SU-DHL-6 (cell line): ENCODE measurements around the gene NCLN.

Source experiments
- EZH2phosphoT487 ChIP-seq: fragments of 200-600 bp; sonication (generic), shearing (Covaris generic); conservative IDR thresholded peaks from 2 replicates; pipeline ENCODE4 v1.6.1; 2018; ENCODE audit warnings: mild to moderate bottlenecking, antibody characterized with exemption, low read length, moderate library complexity, mixed read lengths
- TF ChIP-seq, protein P1 (sequence below): fragments of 200-600 bp; sonication (generic); IDR thresholded peaks from one replicate; pipeline ENCODE4 v1.5.1; 2017; ENCODE audit warnings: antibody characterized with exemption, mild to moderate bottlenecking, low read length, moderate library complexity; ENCODE audit not compliant: insufficient read depth, poor library complexity, severe bottlenecking

DNA sequence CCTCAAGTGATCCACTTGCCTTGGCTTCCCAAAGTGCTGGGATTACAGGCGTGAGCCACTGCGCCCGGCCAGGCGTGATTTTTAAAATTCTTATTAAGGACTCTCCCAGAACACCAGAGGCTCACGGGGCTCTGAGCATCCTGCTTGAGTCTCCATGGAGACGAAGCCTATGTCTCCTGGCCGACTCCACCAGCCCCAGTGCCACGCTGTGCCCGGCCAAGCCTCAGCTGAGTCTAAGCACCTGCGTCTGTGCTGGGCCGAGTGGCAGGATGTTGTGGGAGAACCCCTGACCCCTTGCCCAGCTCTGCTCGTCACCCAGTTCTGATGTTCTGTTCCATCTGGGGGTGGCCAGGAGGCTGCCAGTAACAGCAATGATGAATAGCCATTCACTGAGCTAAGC is 34.8 kb downstream of the NCLN start:
- TF ChIP-seq, protein P1, sequence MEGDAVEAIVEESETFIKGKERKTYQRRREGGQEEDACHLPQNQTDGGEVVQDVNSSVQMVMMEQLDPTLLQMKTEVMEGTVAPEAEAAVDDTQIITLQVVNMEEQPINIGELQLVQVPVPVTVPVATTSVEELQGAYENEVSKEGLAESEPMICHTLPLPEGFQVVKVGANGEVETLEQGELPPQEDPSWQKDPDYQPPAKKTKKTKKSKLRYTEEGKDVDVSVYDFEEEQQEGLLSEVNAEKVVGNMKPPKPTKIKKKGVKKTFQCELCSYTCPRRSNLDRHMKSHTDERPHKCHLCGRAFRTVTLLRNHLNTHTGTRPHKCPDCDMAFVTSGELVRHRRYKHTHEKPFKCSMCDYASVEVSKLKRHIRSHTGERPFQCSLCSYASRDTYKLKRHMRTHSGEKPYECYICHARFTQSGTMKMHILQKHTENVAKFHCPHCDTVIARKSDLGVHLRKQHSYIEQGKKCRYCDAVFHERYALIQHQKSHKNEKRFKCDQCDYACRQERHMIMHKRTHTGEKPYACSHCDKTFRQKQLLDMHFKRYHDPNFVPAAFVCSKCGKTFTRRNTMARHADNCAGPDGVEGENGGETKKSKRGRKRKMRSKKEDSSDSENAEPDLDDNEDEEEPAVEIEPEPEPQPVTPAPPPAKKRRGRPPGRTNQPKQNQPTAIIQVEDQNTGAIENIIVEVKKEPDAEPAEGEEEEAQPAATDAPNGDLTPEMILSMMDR, result no peak
- no peak for TF ChIP-seq EZH2phosphoT487
